COLO668 (cell line): Measurements from ENCODE around the gene RETREG1.
"Not testable (repeated sequence)": the region's sequence is repeated elsewhere in the genome, so short reads cannot be mapped to it uniquely, and the experiment has no call there.

Experiments used
- DNase-seq: peaks from one replicate; lab custom pipeline; 2025; ENCODE audit not compliant: unreplicated experiment; lab: John Stamatoyannopoulos, UW

RETREG1 gene

DNA sequence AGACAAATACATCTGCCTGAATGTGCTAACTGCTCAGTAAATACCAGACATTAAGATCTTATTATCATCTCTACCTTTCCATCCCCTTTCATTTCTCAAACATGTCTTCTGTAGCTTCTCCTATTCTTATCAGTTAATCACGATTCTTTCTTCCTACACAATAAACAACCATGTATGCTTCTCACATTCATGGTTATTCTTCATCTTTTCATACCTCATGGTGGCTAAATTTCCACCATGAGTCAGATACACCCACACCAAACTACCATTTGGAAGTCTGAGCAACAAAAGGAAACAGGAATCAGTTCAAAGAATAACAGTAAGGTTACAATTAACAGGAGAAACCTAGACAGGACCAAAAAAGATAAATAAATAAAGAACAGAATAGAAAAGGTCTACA, 158.9 kb downstream of the RETREG1 start:
- DNase-seq: no peak

- DNase-seq: no peak
These were observed 159.3 kb downstream of the RETREG1 start for GRCh38 chr5:16457451-16457850.

DNA sequence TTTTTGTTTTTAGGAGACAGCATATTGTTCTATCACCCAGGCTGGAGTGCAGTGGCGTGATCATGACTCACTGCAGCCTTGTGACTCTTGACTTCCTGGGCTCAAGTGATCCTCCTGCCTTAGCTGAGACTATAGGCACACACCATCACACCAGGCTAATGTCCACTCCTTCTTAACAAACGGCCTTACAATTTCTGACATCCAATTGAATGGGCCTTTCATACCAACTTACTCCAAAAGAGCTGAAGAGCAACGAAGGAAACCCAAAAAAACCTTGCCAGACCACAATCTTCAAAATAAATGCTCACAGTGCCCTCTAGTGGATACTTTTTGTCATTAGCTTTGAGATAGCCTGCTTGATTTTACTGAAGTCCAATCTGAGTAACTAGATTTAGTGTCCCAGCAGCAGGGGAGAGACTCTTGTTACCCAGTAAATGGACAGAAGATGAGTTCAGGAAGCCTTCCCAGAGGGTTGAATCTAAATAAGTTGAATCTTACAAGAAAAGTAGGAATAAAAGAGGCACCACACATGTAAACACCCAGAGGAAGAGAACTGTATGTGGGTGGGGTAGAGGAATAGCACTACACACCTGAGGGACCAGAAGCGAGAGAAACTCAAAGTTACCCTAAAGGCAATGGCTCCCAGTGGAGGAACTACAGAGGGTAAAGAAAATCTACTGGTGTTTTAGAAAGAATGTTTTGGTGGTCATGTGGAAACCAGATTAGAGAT, 160.5 kb downstream of the RETREG1 start:
- DNase-seq: peak; percentile 36

- no peak for DNase-seq
These were observed 161.1 kb downstream of the RETREG1 start for GRCh38 chr5:16455668-16456067.

DNA sequence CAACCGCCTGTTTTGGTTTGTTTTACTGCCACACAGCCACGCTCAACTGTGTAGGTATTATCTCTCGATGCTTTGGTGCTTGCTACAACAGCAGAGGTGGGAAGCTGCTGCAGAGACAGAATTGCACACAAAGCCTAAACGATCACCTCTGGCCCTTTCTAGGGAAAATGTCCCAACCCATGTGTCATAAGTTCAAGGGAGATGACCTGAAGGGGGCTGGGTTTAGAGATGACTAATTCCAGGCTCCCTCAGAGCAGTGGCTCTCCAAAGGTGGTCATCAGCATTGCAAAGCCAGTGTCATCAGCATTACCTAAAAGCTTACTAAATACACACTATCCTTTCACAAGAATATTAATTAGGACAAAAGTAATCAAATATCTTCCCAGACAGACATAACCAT, 162.1 kb downstream of the RETREG1 start:
- DNase-seq: no peak

DNA sequence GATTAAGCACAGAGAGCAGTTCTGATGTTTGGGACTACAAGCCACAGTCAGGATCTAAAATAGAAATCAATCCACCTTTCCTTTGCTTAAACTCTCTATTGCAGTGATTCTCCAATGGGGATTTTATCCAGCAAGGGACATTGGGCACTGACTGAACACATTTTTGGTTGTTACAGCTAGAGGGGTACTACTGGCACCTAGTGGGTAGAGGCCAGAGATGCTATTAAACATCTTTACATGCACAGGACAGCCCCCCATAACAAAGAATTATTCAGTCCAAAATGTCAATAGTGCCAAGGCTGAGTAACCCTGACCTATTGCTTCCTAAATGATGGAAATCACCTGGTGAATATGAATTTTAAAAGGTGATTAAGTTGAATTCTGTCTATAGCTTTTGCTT, 163.2 kb downstream of the RETREG1 start:
- no peak for DNase-seq

DNA sequence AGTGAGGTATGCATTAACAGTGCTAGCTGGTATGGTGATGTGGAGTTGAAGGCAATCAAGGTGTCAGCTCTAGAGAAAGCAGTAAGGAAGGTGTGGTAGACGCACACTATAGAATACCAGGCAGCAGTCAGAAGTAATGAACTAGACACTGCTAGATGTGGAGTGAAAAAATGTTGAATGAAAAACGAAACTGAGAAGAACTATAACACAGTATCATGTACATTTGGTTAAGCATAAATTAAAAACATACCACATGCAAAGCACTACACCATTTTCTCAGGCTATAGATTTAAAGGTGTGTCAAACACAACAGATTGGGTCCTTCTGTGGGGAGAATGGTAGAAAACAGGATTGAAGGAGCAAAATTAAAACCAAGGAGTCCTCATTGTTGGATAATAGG, 166.6 kb downstream of the RETREG1 start:
- DNase-seq: no peak

GRCh38 chr5:16446993-16447392, 169.8 kb downstream of the RETREG1 start:
- no peak for DNase-seq

DNA sequence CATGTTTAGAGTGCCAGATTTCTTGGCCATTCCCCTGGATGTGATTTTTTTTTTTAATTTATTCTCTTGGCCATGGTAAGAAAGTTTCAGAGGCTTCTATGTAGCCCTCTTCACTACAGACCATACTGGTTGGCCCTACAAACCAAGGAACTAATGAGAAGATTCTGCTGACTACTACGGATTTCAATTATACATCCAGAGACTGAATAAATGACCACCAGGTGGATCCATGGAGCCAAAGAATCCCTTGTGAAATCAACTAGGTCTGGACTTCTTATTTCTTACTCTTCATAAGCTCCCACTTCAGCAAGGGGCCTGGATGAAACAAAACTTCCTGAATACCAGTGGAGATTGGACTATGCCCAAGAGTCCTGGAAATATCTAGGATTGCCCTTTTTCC, 178.8 kb downstream of the RETREG1 start:
- DNase-seq: no peak

DNA sequence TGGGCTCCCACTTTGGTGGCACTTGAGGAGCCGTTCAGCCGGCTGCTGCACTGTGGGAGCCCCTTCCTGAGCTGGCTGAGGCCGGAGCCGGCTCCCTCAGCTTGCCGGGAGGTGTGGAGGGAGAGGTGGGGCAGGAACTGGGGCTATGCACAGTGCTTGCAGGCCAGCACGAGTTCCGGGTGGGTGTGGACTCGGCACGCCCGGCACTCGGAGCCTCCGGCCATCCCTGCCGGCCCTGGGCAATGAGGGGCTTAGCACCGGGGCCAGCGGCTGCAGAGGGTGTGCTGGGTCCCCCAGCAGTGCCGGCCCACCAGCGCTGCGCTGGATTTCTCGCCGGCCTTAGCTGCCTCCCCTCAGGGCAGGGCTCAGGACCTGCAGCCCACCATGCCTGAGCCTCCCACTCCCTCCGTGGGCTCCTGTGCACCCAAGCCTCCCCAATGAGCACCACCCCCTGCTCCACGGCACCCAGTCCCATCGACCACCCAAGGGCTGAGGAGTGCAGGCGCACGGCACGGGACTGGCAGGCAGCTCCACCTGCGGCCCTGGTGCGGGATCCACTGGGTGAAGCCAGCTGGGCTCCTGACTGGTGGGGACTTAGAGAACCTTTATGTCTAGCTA, 180.6 kb downstream of the RETREG1 start:
- not testable (repeated sequence) for DNase-seq

DNA sequence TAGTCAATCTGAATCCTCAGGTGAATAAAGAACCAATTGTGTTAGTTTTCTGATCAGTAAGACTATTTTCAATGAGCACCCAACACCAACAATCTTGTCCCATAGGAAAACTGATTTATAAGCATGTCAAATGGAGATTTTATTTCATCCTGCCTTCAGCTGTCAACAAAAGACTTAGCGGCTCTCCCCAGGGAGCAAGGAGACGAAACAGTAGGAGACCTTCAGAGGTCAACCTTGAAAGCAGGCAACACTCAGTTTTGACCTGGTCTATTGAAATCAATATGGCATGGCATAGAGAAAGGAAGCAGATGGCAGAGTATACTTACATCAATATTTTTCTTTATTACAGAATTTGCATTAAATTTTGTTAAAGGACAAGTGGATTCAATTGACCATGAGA, 185.3 kb downstream of the RETREG1 start:
- peak; percentile 36 for DNase-seq

GRCh38 chr5:16430349-16431089, 186.3 kb downstream of the RETREG1 start:
- DNase-seq: no peak

DNA sequence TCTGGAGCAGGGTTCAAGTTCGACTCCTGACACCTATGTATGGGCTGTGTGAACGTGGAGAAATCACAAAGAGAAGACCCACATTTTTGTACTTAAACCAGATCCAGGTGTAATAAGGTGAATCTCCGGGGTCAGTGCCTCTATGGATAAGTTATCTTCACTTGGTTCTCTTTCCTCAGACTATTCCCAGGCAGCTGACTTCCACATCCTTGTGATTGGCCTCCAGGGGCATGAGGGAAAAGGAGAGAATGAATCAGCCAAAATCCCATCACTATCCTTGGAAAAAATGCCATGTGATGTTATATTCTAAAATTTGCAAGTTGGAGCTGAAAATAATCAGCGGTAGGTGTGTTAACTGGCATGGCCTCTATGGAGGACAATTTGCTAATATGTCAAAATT, 188.4 kb downstream of the RETREG1 start:
- no peak for DNase-seq

GRCh38 chr5:16427587-16427986, 189.2 kb downstream of the RETREG1 start:
- DNase-seq: no peak
